Activated CD4-positive, CD25-positive, alpha-beta regulatory T cell treated with anti-CD3 and anti-CD28 coated beads, Interleukin-2, amount 50 U/mL, for 16 hours (primary cell): ENCODE results near the gene PSME2.
A peak's percentile ranks its signal among the peaks of the same experiment; 100 is the strongest.

ENCODE experiments used
- DNase-seq: peaks from one replicate; pipeline ENCODE4 v3.0.0-alpha.2; 2020; ENCODE audit warnings: low read depth, low spot score

Gene PSME2

DNA sequence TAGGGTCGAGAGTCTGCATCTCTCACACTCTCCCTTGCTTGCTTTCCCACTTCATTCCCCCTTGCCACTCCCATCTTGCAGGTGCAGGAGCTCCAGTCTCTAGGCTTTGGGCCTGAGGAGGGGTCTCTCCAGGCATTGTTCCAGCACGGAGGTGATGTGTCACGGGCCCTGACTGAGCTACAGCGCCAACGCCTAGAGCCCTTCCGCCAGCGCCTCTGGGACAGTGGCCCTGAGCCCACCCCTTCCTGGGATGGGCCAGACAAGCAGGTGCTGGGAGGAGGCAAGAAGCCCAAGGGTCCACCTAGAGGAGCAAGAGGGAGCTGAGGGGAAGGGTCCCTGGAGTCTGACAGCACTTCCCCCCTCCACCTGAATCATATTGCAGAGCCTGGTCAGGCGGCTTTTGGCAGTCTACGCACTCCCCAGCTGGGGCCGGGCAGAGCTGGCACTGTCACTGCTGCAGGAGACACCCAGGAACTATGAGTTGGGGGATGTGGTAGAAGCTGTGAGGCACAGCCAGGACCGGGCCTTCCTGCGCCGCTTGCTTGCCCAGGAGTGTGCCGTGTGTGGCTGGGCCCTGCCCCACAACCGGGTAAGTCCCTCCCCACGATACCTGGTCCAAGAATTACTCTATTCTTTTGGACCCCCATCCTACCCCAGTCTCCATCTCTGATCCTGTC is 5.1 kb upstream of the PSME2 start:
- no peak for DNase-seq

DNA sequence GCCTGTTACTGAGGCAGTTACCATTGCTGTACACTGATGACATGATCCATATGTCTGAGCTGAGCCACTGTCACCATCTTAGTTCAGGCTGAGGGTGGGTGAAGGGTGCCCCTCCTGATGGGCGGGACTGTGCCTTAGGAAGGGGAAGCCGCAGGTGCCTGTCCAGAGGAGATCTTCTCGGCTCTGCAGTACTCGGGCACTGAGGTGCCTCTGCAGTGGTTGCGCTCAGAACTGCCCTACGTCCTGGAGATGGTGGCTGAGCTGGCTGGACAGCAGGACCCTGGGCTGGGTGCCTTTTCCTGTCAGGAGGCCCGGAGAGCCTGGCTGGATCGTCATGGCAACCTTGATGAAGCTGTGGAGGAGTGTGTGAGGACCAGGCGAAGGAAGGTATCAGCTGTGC is 4.6 kb upstream of the PSME2 start:
- no peak for DNase-seq

DNA sequence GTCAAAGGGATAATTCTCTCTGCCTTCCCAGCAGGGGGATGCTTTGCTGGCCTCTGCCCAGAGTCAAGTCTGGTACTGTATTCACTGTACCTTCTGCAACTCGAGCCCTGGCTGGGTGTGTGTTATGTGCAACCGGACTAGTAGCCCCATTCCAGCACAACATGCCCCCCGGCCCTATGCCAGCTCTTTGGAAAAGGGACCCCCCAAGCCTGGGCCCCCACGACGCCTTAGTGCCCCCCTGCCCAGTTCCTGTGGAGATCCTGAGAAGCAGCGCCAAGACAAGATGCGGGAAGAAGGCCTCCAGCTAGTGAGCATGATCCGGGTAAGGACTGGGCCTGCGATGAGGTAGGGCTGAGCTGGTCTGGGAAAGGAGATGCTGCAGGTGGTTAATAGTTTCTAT is 4.2 kb upstream of the PSME2 start:
- DNase-seq: no peak

DNA sequence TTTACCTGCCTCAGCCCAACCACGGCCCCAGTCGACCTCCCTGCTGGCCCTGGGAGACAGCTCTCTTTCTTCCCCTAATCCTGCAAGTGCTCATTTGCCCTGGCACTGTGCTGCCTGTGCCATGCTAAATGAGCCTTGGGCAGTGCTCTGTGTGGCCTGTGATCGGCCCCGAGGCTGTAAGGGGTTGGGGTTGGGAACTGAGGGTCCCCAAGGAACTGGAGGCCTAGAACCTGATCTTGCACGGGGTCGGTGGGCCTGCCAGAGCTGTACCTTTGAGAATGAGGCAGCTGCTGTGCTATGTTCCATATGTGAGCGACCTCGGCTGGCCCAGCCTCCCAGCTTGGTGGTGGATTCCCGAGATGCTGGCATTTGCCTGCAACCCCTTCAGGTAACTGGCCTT is 3.7 kb upstream of the PSME2 start:
- DNase-seq: no peak

DNA sequence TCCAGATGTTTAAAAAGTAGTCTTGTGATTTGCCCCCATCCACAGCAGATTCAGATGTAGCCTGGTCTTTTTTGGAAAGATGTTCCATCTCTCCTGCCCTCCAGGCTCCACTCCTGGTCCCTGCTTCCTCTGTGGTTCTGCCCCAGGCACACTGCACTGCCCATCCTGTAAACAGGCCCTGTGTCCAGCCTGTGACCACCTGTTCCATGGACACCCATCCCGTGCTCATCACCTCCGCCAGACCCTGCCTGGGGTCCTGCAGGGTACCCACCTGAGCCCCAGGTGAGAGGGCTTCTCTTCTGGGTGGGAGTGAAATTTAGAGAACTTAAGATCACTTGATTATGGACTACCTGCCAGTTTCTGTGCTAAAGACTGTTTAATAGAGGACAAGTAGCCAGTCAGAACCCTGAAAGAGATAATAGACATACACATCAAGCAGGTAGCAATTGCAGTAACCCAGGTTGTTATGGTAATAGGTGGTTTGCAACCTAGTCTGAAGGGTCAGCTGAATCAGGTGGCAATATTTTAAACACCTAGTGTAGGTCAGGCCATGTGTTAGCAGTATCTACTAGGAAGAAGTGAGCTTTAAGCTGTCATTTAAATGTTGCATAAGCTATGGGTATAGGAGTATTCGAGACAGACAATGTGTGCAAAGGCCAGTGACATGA is 3.0 kb upstream of the PSME2 start:
- no peak for DNase-seq

DNA sequence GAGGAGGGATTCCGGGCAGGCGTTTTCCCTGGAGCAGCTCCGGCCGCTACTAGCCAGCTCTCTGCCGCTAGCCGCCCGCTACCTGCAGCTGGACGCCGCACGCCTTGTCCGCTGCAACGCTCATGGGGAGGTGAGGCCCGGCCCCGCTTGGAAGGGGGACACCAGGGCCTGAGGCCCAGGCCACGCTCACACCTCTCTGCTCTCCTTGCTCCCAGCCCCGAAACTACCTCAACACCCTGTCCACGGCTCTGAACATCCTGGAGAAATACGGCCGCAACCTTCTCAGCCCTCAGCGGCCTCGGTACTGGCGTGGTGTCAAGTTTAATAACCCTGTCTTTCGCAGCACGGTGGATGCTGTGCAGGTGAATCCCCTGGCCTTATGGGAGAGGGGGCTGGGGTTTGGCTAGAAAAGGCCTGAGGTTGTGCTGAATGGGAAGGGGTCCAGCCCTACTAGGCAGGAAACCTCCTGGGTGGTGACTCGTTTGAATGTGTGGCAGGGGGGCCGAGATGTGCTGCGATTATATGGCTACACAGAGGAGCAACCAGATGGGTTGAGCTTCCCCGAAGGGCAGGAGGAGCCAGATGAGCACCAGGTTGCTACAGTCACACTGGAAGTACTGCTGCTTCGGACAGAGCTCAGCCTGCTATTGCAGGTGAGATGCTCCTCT is 1.5 kb upstream of the PSME2 start:
- DNase-seq: no peak

DNA sequence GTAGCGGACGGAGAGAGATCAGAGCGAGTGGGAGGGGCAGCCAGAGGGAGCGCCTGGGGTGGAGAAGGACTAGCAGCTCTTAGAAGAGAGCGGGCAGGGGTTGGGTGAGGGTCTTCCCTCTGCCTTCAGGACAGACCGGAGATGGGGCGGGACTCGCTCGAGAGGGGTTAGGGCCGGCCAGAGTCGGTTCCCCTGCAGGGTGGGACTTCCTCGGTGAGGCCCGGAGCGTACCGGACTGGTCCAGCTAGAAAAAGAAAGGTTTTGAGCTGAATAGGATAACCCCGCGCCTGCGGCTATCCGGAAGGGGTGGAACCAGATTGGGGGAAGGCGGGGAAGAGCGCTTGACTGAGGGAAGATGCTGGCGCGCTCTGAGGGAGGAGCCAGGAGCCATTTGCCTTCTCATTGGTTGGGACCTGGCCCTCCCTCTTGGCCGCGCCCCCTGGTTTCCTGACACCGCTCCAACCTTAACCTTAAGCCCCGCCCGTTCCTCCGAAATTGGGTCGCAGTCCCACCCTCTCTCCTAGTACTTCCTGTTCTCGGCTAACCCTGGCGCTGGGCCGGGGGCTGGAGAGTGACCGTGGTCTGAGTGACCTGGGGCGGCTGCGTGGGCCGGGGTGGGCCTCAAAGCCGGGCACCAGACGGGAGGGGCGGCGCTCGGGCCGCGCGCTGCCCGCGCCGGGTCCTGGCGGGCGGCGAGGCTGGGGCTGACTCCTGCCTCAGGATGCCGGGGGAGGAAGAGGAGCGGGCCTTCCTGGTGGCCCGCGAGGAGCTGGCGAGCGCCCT is 759 bp upstream of the PSME2 start, which contains the start of gene RNF31:
Gene RNF31 (plus strand): TSS at position 521 of the 783 bp plus-strand sequence. CDS start 201 bp downstream, at position 722.
- peak; percentile 95 for DNase-seq

DNA sequence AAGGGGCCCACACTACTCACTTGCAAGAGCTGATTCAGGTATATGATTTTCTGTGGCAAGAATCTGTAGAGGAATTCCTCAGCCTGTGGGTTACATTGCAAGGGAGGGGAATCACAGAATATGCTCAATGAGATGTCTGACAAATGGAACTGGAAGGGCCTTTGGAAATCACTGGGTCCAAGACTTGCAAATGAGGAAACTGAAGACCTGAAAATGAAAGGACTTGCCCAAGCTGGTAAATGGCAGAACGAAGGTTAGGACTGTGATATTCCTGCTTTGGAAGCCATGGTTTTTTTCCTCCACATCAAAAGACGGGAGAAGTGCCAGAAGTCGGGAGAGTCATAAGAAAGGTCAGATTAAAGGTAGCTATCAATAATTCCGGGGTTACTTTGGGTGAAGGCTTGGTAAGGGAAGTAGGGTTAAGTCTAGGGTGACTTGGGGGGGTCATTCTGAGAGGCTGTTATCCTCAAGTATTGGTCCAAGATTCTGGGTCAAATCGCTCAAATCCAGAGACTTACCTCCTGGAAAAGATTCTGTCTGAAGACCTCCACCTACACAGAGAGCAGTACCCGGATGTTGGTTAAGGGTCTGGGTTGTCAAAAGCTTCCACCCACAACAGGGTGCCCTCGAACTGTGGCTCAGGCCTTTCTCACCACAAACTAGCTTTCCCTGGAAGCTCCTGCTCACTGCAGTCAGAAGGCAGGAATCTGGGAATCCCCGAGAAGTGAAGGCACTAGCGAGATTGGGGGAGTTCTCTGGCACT is 539 bp downstream of the PSME2 start:
- DNase-seq: no peak

DNA sequence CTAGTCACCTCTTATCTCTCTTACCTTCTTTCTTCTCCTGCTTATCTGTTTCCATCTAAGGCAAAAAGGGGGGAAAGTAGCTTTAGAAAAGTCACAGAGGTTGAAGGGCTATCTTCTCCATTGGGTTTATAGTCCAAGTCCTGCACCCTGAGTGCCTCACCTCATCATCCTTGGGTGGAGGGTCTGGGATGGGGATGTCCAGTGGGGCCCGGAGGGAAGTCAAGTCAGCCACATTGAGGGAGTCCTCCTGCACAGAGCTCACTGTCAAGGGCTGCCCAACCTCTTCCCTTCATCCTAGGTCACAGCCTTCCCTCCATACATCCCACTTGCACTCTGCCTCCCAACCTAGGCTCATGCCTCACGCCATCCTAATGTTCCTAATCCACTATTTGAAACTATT is 1.2 kb downstream of the PSME2 start:
- no peak for DNase-seq

DNA sequence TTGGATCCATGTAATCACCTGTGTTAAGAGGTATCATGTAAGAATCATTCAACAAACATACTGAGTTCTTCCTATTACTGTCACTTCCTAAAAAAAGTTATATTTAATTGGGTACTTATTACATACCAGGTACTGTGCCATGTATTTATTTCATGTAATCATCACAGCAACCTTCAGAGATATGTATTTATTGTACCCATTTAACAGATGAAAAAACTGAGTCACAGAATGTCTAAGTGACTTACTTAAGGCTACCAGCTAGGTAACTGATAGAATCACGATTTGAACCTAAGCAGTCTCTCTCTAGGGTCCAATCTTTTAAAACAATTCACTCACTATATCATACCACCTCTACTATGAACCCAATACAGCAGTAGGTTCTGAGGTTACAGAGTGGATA is 2.0 kb downstream of the PSME2 start:
- no peak for DNase-seq

DNA sequence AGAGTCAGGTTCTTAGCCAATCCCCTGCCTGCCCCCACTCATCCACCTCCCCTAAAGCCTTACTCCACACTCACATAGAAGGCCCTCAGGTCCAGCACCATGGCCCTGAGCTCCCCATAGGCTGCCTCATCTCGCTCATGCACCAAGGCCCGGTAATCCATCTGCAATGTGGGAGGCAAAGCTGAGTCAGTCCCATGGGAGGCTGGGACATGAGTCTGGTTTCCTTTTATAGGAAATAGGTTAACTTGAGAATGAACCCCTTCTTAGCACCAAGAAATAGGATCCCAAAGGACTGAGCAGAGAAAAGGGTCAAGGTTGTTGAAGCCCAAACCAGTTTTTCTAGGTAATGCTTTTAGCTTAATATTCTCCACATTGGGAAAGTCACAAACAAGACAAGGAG is 2.9 kb downstream of the PSME2 start:
- DNase-seq: no peak

DNA sequence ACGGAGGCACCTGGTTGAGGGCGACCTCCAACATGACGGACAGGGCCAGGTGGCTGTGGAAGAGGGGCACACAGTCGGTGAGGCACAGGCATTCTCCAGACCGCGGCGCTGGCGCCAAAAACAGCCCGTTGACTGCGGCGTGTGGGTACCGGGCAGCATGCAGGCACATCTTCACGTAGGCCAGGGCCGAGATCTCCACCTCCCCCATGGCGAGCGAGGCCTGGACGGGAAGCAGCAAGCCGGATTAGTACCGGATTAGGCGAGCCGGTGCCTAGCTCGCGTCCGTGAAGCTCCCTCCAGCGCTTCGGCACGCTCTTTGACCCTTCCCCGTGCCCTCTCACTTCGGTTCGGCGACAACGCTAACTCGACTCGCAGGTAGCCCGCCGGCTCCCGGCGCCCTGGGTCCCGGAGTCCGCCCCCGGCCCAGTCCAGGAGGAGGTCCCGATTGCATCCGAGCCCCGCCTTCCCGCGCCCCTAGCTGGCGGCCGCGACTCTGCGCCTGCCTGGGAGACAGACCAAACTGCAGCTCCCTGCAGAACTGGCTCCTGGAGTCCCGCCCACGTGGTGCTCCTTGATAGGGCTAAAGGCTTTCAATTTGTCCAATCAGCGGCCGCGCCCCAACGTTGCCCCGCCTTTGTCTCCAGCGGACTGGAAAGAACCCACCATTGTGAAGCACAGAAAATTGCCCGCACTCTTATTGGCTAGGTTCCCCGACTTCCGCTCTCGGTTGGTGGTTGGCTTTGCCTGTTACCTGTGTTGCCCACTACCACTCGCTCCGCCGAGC is 5.1 kb downstream of the PSME2 start, which contains the start of gene EMC9:
Gene EMC9 (minus strand): TSS at position 495 of the 784 bp plus-strand sequence. CDS start 287 bp downstream, at position 208.
- DNase-seq: peak; percentile 99

DNA sequence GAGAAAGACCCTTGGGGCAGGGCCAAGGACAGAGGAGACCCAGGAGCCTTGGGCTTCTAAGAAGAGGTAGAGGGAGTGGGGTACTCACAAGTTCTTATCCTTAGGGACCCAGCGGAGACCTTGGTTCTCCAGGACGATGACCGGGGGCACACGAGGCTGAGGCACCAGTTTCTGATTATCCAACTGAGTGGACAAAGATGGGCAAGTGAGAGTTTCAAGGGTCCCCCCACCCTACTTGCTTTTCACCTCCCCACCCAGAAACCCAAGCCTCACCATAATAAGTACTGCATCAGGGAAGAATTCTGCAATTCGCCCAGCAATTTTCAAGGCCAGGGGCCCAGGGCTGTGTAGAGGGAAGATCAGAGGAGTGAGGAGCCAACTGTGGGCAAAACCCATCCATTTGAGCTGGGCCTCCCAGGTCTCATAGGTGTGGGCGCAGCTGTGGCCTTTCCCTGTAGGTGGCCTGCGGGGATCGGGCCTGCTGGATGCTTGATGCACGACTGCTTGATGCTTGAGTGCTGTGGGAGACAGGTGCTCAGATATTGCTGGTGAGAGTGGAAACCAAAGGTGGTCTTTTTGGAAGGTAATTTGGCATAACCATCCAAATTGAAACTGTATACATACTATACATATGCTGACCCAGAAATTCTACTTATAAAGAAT is 7.0 kb downstream of the PSME2 start:
- no peak for DNase-seq

DNA sequence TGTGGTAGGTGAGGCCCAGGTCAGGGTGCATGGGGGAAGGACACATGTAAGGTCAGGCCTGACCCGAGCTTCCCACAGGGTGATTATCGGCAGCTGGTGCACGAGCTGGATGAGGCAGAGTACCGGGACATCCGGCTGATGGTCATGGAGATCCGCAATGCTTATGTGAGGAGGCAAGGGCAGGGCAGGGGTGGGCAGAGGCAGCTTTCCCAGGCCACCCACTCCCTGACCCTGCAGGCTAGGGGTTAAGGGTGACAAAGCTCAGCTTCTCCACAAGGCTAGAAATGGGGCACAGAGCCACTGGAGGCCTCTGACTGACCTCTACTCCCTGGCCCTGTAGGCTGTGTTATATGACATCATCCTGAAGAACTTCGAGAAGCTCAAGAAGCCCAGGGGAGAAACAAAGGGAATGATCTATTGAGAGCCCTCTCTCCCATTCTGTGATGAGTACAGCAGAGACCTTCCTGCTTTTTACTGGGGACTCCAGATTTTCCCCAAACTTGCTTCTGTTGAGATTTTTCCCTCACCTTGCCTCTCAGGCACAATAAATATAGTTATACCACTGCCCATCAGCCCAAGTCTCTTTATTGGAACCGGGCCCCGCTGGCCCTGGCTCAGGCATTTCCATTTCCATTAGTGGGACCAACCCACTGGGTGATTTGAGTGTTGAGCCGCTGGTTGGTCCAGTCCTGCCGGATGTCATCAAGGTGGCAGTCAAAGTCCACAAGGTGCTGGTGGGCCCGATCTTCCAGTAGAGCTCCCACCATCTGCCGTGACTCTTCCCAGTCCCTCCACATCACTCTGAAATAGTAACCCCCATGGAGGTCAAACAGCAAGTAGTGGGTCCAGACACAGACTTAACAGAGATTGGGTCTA is 7.8 kb downstream of the PSME2 start:
- DNase-seq: no peak

DNA sequence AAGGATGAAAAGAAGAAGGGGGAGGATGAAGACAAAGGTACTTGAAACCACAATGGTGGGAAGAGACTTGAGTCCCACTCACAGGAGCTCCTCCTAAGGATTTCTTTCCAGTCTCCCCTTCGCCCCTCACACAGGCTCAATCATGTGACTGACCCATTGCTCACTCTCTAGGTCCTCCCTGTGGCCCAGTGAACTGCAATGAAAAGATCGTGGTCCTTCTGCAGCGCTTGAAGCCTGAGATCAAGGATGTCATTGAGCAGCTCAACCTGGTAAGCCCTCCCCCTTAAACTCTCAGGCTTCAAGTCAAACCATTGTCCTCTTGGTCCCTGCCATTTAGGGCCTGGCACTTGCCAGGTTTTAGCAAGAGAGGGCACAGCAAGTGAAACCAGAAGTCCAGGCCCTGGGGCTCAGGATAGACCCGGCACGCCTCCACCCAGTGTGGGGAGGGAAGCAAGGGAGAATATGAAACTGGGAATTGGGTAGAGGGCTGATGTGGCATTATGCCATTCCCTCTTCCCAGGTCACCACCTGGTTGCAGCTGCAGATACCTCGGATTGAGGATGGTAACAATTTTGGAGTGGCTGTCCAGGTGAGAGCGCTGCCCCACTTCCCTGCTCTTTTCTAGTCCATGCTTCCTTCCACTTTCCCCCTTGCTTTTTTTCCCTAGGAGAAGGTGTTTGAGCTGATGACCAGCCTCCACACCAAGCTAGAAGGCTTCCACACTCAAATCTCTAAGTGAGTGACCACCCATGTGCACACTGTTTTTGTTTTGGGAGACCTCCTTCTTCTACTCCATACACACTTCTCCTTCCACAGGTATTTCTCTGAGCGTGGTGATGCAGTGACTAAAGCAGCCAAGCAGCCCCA is 8.6 kb downstream of the PSME2 start:
- DNase-seq: no peak

DNA sequence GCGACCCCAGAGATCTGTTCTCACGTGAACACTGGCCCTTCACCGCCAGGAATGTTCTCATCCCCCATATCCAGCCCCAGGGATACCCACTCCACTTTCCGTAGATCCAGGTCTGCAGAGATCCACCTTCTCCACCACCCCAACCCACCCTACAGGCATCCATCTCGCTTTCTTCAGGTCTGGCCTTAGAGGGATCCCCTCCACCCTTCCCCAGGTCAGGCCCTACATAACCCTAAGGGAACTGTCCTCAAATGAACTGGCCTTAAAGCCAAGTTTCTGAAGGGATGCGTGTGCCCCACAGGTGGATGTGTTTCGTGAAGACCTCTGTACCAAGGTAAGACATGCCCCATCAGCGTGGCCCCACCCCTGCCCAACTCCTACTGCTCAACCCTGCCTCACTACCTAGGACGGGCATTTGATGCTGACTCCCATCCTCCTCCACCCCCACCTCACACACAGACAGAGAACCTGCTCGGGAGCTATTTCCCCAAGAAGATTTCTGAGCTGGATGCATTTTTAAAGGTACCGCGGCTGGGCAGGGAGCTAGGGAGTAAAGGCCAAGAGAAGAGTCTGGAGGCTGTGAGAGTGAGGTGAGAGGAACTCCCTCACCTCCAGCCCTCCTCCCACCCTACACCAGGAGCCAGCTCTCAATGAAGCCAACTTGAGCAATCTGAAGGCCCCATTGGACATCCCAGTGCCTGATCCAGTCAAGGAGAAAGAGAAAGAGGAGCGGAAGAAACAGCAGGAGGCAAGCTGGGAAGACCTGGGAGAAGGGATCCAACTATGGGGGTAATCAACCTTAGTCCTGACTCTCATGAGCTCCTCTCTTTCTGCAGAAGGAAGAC is 9.5 kb downstream of the PSME2 start:
- DNase-seq: no peak
